Measurements from ENCODE around the gene DPYD. TPM values are rescaled to one million over a fixed set of nuclear protein-coding genes. Genes with fewer than 3 reads are reported as not detected.

The DPYD gene
- total and polyA plus RNA-seq, 8 donors: 2.7 to 24.5 (median 9.4) TPM

GRCh38 chr1:97844552-97845089 lies 76.2 kb downstream of the DPYD start:
- no peaks in the 10 kb centered on the region for H3K36me3 ChIP-seq
- TF ChIP-seq CTCF (IDR thresholded peaks at IDR 0.05): no peak
- 95% methylated on average over 5 of the region's 5 CpGs for WGBS, 2 donors
- no peak for FAIRE-seq
- no peaks in the 10 kb centered on the region for H3K27me3 ChIP-seq
- peaks cover 0 to 2% (median 0%) of the 10 kb centered on the region in 3 donors for H3K4me1 ChIP-seq
- intact Hi-C loops (cut with DNase I): no loop called here
- no peak overlapping the region for H3K27ac ChIP-seq
- H3K9me3 ChIP-seq: no peaks in the 10 kb centered on the region
- peak in 1 of 6 donors; percentile 48 for DNase-seq
- no peak for ATAC-seq
- no peak overlapping the region for H3K4me3 ChIP-seq

GRCh38 chr1:97841338-97841737 lies 79.5 kb downstream of the DPYD start:
- intact Hi-C loops (cut with DNase I): no loop called here
- no peaks in the 10 kb centered on the region for H3K9me3 ChIP-seq
- no peak for ATAC-seq
- no peak overlapping the region for H3K4me3 ChIP-seq
- 93 to 97% methylated on average over 1 of the region's 1 CpG for WGBS, 2 donors
- H3K27ac ChIP-seq: no peak overlapping the region
- H3K27me3 ChIP-seq: no peaks in the 10 kb centered on the region
- no peak for DNase-seq
- H3K4me1 ChIP-seq: no peaks in the 10 kb centered on the region
- no peaks in the 10 kb centered on the region for H3K36me3 ChIP-seq
- no peak for FAIRE-seq
- TF ChIP-seq CTCF (IDR thresholded peaks at IDR 0.05): no peak

GRCh38 chr1:97837161-97837560 lies 83.7 kb downstream of the DPYD start:
- no peak for TF ChIP-seq CTCF (IDR thresholded peaks at IDR 0.05)
- Histone ChIP-seq H3K36me3 (no peaks in the 10 kb centered on the region), H3K4me3 (no peak overlapping the region), H3K9me3 (no peaks in the 10 kb centered on the region), H3K27me3 (no peaks in the 10 kb centered on the region), H3K27ac (no peak overlapping the region), H3K4me1 (no peaks in the 10 kb centered on the region)
- ATAC-seq (no peak), DNase-seq (no peak), FAIRE-seq (no peak)
- intact Hi-C loops (cut with DNase I): no loop called here
- WGBS, 2 donors: 51 to 55% methylated on average over 1 of the region's 1 CpG

- H3K36me3 ChIP-seq: no peaks in the 10 kb centered on the region
- no peaks in the 10 kb centered on the region for H3K27me3 ChIP-seq
- H3K4me3 ChIP-seq: no peak overlapping the region
- H3K4me1 ChIP-seq: no peaks in the 10 kb centered on the region
- DNase-seq (no peak), FAIRE-seq (no peak), ATAC-seq (no peak)
- intact Hi-C loops (cut with DNase I): no loop called here
- H3K9me3 ChIP-seq: no peaks in the 10 kb centered on the region
- no peak for TF ChIP-seq CTCF (IDR thresholded peaks at IDR 0.05)
- H3K27ac ChIP-seq: no peak overlapping the region
Observed at GRCh38 chr1:97834899-97835298, 85.9 kb downstream of the DPYD start.

- H3K36me3 ChIP-seq: no peaks in the 10 kb centered on the region
- no peak for TF ChIP-seq CTCF (IDR thresholded peaks at IDR 0.05)
- 77 to 78% methylated on average over 2 of the region's 2 CpGs for WGBS, 2 donors
Observed at GRCh38 chr1:97833881-97834280, 87.0 kb downstream of the DPYD start.

More at GRCh38 chr1:97833881-97834280, 87.0 kb downstream of the DPYD start:
- no peak overlapping the region for H3K27ac ChIP-seq
- FAIRE-seq (no peak), ATAC-seq (no peak), DNase-seq (no peak)
- H3K27me3 ChIP-seq: no peaks in the 10 kb centered on the region
- intact Hi-C loops (cut with DNase I): no loop called here
- no peaks in the 10 kb centered on the region for H3K9me3 ChIP-seq
- H3K4me1 ChIP-seq: no peaks in the 10 kb centered on the region
- H3K4me3 ChIP-seq: no peak overlapping the region

Data from pancreas (tissue), 10 donors.